ENCODE measurements around the gene GRHL1. TPM values are rescaled to one million over a fixed set of nuclear protein-coding genes. Genes with fewer than 3 reads are reported as not detected.

GRHL1 gene
- total and polyA plus RNA-seq, 8 donors: 0.95 to 5.3 (median 2.1) TPM

- Histone ChIP-seq H3K36me3 (no peaks in the 10 kb centered on the region), H3K9me3 (no peaks in the 10 kb centered on the region), H3K4me3 (no peak overlapping the region), H3K27ac (no peak overlapping the region), H3K27me3 (no peaks in the 10 kb centered on the region), H3K4me1 (peaks cover 0 to 11% (median 8%) of the 10 kb centered on the region in 3 donors)
- intact Hi-C loops (cut with DNase I): loop anchor here in 1 of 3 donors (10.0 kb wide), 1 partner anchor 137 kb away; no protein-coding TSS in a partner anchor
- FAIRE-seq (no peak), ATAC-seq (no peak), DNase-seq (no peak)
- no peak for TF ChIP-seq CTCF (IDR thresholded peaks at IDR 0.05)
- 86 to 88% methylated on average over 13 of the region's 13 CpGs for WGBS, 2 donors
Measured at GRCh38 chr2:9941196-9941995, 10.1 kb upstream of the GRHL1 start.

GRCh38 chr2:9941996-9942390 is 9.5 kb upstream of the GRHL1 start:
- H3K36me3 ChIP-seq: no peaks in the 10 kb centered on the region
- ATAC-seq (no peak), FAIRE-seq (no peak), DNase-seq (no peak)
- H3K4me3 ChIP-seq: no peak overlapping the region
- no peaks in the 10 kb centered on the region for H3K27me3 ChIP-seq
- 64 to 80% methylated on average over 5 to 6 of the region's 6 CpGs for WGBS, 2 donors
- no peaks in the 10 kb centered on the region for H3K9me3 ChIP-seq
- no peak overlapping the region for H3K27ac ChIP-seq
- H3K4me1 ChIP-seq: peaks cover 0 to 11% (median 8%) of the 10 kb centered on the region in 3 donors
- TF ChIP-seq CTCF (IDR thresholded peaks at IDR 0.05): no peak
- intact Hi-C loops (cut with DNase I): loop anchor here in 1 of 3 donors (10.0 kb wide), 1 partner anchor 137 kb away; no protein-coding TSS in a partner anchor

- no peak for TF ChIP-seq CTCF (IDR thresholded peaks at IDR 0.05)
- DNase-seq: no peak
- Histone ChIP-seq H3K9me3 (no peaks in the 10 kb centered on the region), H3K4me1 (peaks cover 0 to 11% (median 8%) of the 10 kb centered on the region in 3 donors), H3K27ac (no peak overlapping the region), H3K36me3 (no peaks in the 10 kb centered on the region), H3K27me3 (no peaks in the 10 kb centered on the region), H3K4me3 (no peak overlapping the region)
- intact Hi-C loops (cut with DNase I): loop anchor here in 1 of 3 donors (10.0 kb wide), 1 partner anchor 140 kb away; no protein-coding TSS in a partner anchor
- WGBS, 2 donors: 45 to 53% methylated on average over 3 of the region's 3 CpGs
- ATAC-seq: peak in 2 of 4 donors; percentile 12 to 38
- no peak for FAIRE-seq
Measured at GRCh38 chr2:9944330-9944758, 7.1 kb upstream of the GRHL1 start.

- no peak for ATAC-seq
- Histone ChIP-seq H3K4me3 (no peak overlapping the region), H3K9me3 (no peaks in the 10 kb centered on the region), H3K27me3 (no peaks in the 10 kb centered on the region), H3K27ac (no peak overlapping the region), H3K4me1 (peaks cover 0 to 1% (median 0%) of the 10 kb centered on the region in 3 donors), H3K36me3 (no peaks in the 10 kb centered on the region)
- FAIRE-seq: no peak
- TF ChIP-seq CTCF (IDR thresholded peaks at IDR 0.05): no peak
- DNase-seq: no peak
- 38 to 44% methylated on average over 7 of the region's 7 CpGs for WGBS, 2 donors
- intact Hi-C loops (cut with DNase I): loop anchor here in 1 of 3 donors (10.0 kb wide), 1 partner anchor 141 kb away; no protein-coding TSS in a partner anchor
Measured at GRCh38 chr2:9945596-9945995, 5.9 kb upstream of the GRHL1 start.

GRCh38 chr2:9946076-9946475 is 5.4 kb upstream of the GRHL1 start:
- H3K4me3 ChIP-seq: no peak overlapping the region
- no peak for DNase-seq
- no peaks in the 10 kb centered on the region for H3K27me3 ChIP-seq
- intact Hi-C loops (cut with DNase I): loop anchor here in 1 of 3 donors (10.0 kb wide), 1 partner anchor 141 kb away; no protein-coding TSS in a partner anchor
- WGBS, 2 donors: 83% methylated on average over 7 of the region's 7 CpGs
- ATAC-seq: no peak
- H3K27ac ChIP-seq: no peak overlapping the region
- TF ChIP-seq CTCF (IDR thresholded peaks at IDR 0.05): no peak
- no peaks in the 10 kb centered on the region for H3K4me1 ChIP-seq
- H3K9me3 ChIP-seq: no peaks in the 10 kb centered on the region
- no peaks in the 10 kb centered on the region for H3K36me3 ChIP-seq
- FAIRE-seq: no peak

Measured in pancreas (tissue), 10 donors.